Gastroesophageal sphincter (tissue), 4 donors: Measurements from ENCODE around the gene SPACA6. TPM values are rescaled to one million over a fixed set of nuclear protein-coding genes. Genes with fewer than 3 reads are reported as not detected.
A peak's percentile ranks its signal among the peaks of the same experiment; 100 is the strongest.

ENCODE experiments used
- ATAC-seq: fragments of 150-250 bp; one replicate; pipeline ENCODE4 v1.9.1; 2016; ENCODE audit warnings: mild to moderate bottlenecking, moderate library complexity
- H3K27ac ChIP-seq, 4 donors: fragments of 200-600 bp; sonication (generic) in 3 of 4; 1 replicate in 3 of 4; 2 replicates in 1 of 4; pipeline ENCODE4 v1.5.1; 2016 to 2019
- H3K27me3 ChIP-seq: fragments of 200-600 bp; sonication (generic); one replicate; pipeline ENCODE4 v1.5.1; 2019
- H3K36me3 ChIP-seq, 2 donors: fragments of 200-600 bp; sonication (generic); one replicate each; pipeline ENCODE4 v1.5.1; 2019; ENCODE audit warnings: control low read depth in 1 of 2
- H3K4me1 ChIP-seq, 3 donors: fragments of 200-600 bp; sonication (generic); 1 replicate in 2 of 3; 2 replicates in 1 of 3; pipeline ENCODE4 v1.5.1; 2016 to 2019; ENCODE audit warnings: control low read depth in 2 of 3
- H3K4me3 ChIP-seq, 2 donors: fragments of 200-600 bp; sonication (generic); one replicate each; pipeline ENCODE4 v1.5.1; 2019; ENCODE audit warnings: mild to moderate bottlenecking in 1 of 2, moderate library complexity in 1 of 2
- H3K9me3 ChIP-seq, 3 donors: fragments of 200-600 bp; sonication (generic); one replicate each; pipeline ENCODE4 v1.5.1; 2017 to 2019; ENCODE audit warnings: control low read depth in 2 of 3
- CTCF ChIP-seq, 4 experiments: fragments of 200-600 bp in 2 of 4; fragments of 450-650 bp in 2 of 4; sonication (generic) in 1 of 4; IDR thresholded peaks; one replicate each; pipeline ENCODE4 v1.5.1; 2017 to 2019; ENCODE audit warnings: antibody characterized with exemption in 4 of 4, mild to moderate bottlenecking in 2 of 4, moderate library complexity in 2 of 4
- EP300 ChIP-seq: sonication (generic); formaldehyde crosslinking; IDR thresholded peaks from one replicate; pipeline ENCODE4 v1.6.1; 2017; ENCODE audit warnings: antibody characterized with exemption, mild to moderate bottlenecking
- POLR2A ChIP-seq, 2 donors: fragments of 450-650 bp; IDR thresholded peaks; one replicate each; pipeline ENCODE4 v1.6.1; 2017; ENCODE audit warnings: antibody characterized with exemption in 2 of 2, mild to moderate bottlenecking in 2 of 2, moderate library complexity in 1 of 2
- POLR2AphosphoS5 ChIP-seq: sonication (generic); formaldehyde crosslinking; IDR thresholded peaks from one replicate; pipeline ENCODE4 v1.6.1; 2017; ENCODE audit warnings: antibody characterized with exemption
- WGBS, 2 donors: methylation state at CpG; one replicate each; pipeline ENCODE4 v1.1.5; 2018; ENCODE audit warnings: low coverage in 1 of 2; 5-methylcytosine and 5-hydroxymethylcytosine counted together
- total RNA-seq, 4 donors: library from RNA; depleted of rRNA; stranded (reverse); fragments of >200 nt; gene quantifications; one replicate each; pipeline ENCODE4 v1.1.0, GENCODE V29; 2016

SPACA6 gene
- total RNA-seq, 4 donors from 2014 or later = 6.3 to 29.7 (median 18.3) TPM

- peak overlapping the region; percentile 93 to 100 (median 100) for H3K27ac ChIP-seq
- no peaks in the 10 kb centered on the region for H3K27me3 ChIP-seq
- TF ChIP-seq POLR2A (IDR thresholded peaks at IDR 0.05) (no peak), EP300 (no peak), POLR2AphosphoS5 (peak; percentile 69), CTCF (IDR thresholded peaks at IDR 0.05) (peak in 2 of 4 experiments; percentile 30 to 35)
- WGBS, 2 donors = 0 to 1% methylated on average over 15 to 21 of the region's 63 CpGs
- ATAC-seq = peak; percentile 95
- H3K36me3 ChIP-seq = peaks cover 0 to 14% of the 10 kb centered on the region in 2 donors
- no peaks in the 10 kb centered on the region for H3K9me3 ChIP-seq
- H3K4me3 ChIP-seq = peak overlapping the region; percentile 64 to 98
- H3K4me1 ChIP-seq = peaks cover 0 to 51% (median 18%) of the 10 kb centered on the region in 3 donors
These were observed 4.2 kb upstream of the SPACA6 start for GRCh38 chr19:51688671-51689571.

- peaks cover 0 to 24% of the 10 kb centered on the region in 2 donors for H3K36me3 ChIP-seq
- no peaks in the 10 kb centered on the region for H3K9me3 ChIP-seq
- TF ChIP-seq POLR2A (IDR thresholded peaks at IDR 0.05) (no peak), CTCF (IDR thresholded peaks at IDR 0.05) (no peak), EP300 (no peak), POLR2AphosphoS5 (no peak)
- H3K4me3 ChIP-seq = peak overlapping the region; percentile 64 to 98
- 0% methylated on average over 10 to 13 of the region's 21 CpGs for WGBS, 2 donors
- peak overlapping the region; percentile 88 to 100 (median 100) for H3K27ac ChIP-seq
- peaks cover 0 to 61% (median 18%) of the 10 kb centered on the region in 3 donors for H3K4me1 ChIP-seq
- ATAC-seq = no peak
- no peaks in the 10 kb centered on the region for H3K27me3 ChIP-seq
These were observed 3.2 kb upstream of the SPACA6 start for GRCh38 chr19:51689751-51690453.

- WGBS, 2 donors = 0% methylated on average over 3 of the region's 21 CpGs; no CpG with 5 or more reads in 1 of the 2 donors
- TF ChIP-seq POLR2A (IDR thresholded peaks at IDR 0.05) (peak in 1 of 2 donors; percentile 20), EP300 (no peak), POLR2AphosphoS5 (peak; percentile 61)
- H3K27ac ChIP-seq = peak overlapping the region; percentile 88 to 100 (median 100)
- peaks cover 0 to 68% (median 18%) of the 10 kb centered on the region in 3 donors for H3K4me1 ChIP-seq
- ATAC-seq = peak; percentile 44
- H3K36me3 ChIP-seq = peaks cover 0 to 31% of the 10 kb centered on the region in 2 donors
- no peaks in the 10 kb centered on the region for H3K9me3 ChIP-seq
- peak overlapping the region; percentile 64 to 98 for H3K4me3 ChIP-seq
- no peaks in the 10 kb centered on the region for H3K27me3 ChIP-seq
These were observed 2.6 kb upstream of the SPACA6 start for GRCh38 chr19:51690454-51691073.

GRCh38 chr19:51691074-51691583 lies 2.0 kb upstream of the SPACA6 start:
- Histone ChIP-seq H3K9me3 (no peaks in the 10 kb centered on the region), H3K36me3 (peaks cover 0 to 36% of the 10 kb centered on the region in 2 donors), H3K27ac (peak overlapping the region; percentile 88 to 100 (median 100)), H3K4me3 (peak overlapping the region; percentile 64 to 98), H3K27me3 (no peaks in the 10 kb centered on the region), H3K4me1 (peaks cover 0 to 72% (median 18%) of the 10 kb centered on the region in 3 donors)
- no peak for ATAC-seq
- no peak for TF ChIP-seq POLR2AphosphoS5
- TF ChIP-seq EP300 = no peak
- TF ChIP-seq CTCF (IDR thresholded peaks at IDR 0.05) = no peak
- 1 to 6% methylated on average over 5 of the region's 9 CpGs for WGBS, 2 donors
